Measurements from ENCODE around the gene ARIH1.
"Not testable (repeated sequence)": the region's sequence is repeated elsewhere in the genome, so short reads cannot be mapped to it uniquely, and the experiment has no call there.

ARIH1 gene

GRCh38 chr15:72473614-72474465 lies at the start of gene ARIH1:
TSS of gene ARIH1 (plus strand) at chr15:72474330. CDS start at chr15:72474640, 310 bp downstream.
- H3K4me1 ChIP-seq (ENCODE audit: control insufficient read depth in 1 of 2, insufficient read depth in 2 of 2, low read length in 2 of 2), result peaks cover 22 to 36% of the 10 kb centered on the region in 2 donors
- H3K36me3 ChIP-seq (ENCODE audit: control insufficient read depth in 1 of 2, insufficient read depth in 2 of 2, low read length in 2 of 2), result peaks cover 11 to 18% of the 10 kb centered on the region in 2 donors
- H3K27me3 ChIP-seq (ENCODE audit: low read depth, low read length), result no peaks in the 10 kb centered on the region
- H3K9me3 ChIP-seq (ENCODE audit: control insufficient read depth in 1 of 2, low read length in 2 of 2), result no peaks in the 10 kb centered on the region
- H3K27ac ChIP-seq (ENCODE audit: low read length), result peak within 1 kb of the TSS; percentile 100
- peak within 1 kb of the TSS; percentile 95 to 98 for H3K4me3 ChIP-seq (ENCODE audit: low read depth in 1 of 2, low read length in 2 of 2)

- H3K4me3 ChIP-seq (ENCODE audit: low read depth in 1 of 2, low read length in 2 of 2), result no peak overlapping the region
- H3K27ac ChIP-seq (ENCODE audit: low read length), result no peak overlapping the region
- peaks cover 0 to 4% of the 10 kb centered on the region in 2 donors for H3K9me3 ChIP-seq (ENCODE audit: control insufficient read depth in 1 of 2, low read length in 2 of 2)
- no peaks in the 10 kb centered on the region for H3K4me1 ChIP-seq (ENCODE audit: control insufficient read depth in 1 of 2, insufficient read depth in 2 of 2, low read length in 2 of 2)
- no peaks in the 10 kb centered on the region for H3K36me3 ChIP-seq (ENCODE audit: control insufficient read depth in 1 of 2, insufficient read depth in 2 of 2, low read length in 2 of 2)
- no peaks in the 10 kb centered on the region for H3K27me3 ChIP-seq (ENCODE audit: low read depth, low read length)
These were observed 47.4 kb upstream of the ARIH1 start for GRCh38 chr15:72426753-72427152.

DNA sequence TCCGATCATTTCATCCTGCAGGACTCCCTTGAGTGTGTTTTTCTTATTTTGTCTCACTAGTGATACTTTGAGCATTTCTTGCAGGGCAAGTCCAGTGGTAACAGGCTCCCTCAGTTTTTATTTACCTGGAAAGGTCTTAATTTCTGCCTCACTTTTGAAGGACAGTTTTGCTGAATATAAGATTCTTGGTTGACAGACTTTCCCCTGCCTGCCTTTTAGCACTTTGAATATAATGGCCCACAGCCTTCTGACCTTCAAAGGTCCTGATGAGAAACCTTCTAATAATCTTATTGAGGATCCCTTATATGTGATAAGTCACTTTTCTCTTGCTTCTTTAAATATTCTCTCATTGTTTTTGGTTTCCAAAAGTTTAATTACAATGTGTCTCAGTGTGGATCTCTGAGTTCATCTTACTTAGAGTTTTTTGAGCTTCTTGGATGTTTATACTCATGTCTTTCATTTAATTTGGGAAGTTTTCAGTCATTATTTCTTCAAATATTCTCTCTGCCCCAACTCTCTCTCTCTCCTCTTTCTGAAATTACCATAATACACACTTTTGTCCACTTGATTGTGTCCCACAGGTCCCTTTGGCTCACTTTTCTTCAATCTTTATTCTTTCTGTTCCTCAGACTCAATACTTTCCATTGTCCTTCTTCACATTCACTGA lies 36.3 kb upstream of the ARIH1 start:
- Histone ChIP-seq H3K27me3 (ENCODE audit: low read depth, low read length) (no peaks in the 10 kb centered on the region), H3K4me3 (ENCODE audit: low read depth in 1 of 2, low read length in 2 of 2) (no peak overlapping the region), H3K9me3 (ENCODE audit: control insufficient read depth in 1 of 2, low read length in 2 of 2) (peaks cover 10 to 17% of the 10 kb centered on the region in 2 donors), H3K36me3 (ENCODE audit: control insufficient read depth in 1 of 2, insufficient read depth in 2 of 2, low read length in 2 of 2) (no peaks in the 10 kb centered on the region), H3K27ac (ENCODE audit: low read length) (no peak overlapping the region), H3K4me1 (ENCODE audit: control insufficient read depth in 1 of 2, insufficient read depth in 2 of 2, low read length in 2 of 2) (no peaks in the 10 kb centered on the region)

- H3K27me3 ChIP-seq (ENCODE audit: low read depth, low read length); H3K9me3 ChIP-seq (ENCODE audit: control insufficient read depth in 1 of 2, low read length in 2 of 2); H3K4me1 ChIP-seq (ENCODE audit: control insufficient read depth in 1 of 2, insufficient read depth in 2 of 2, low read length in 2 of 2); H3K4me3 ChIP-seq (ENCODE audit: low read depth in 1 of 2, low read length in 2 of 2); H3K27ac ChIP-seq (ENCODE audit: low read length); H3K36me3 ChIP-seq (ENCODE audit: control insufficient read depth in 1 of 2, insufficient read depth in 2 of 2, low read length in 2 of 2): not testable (repeated sequence)
These were observed 31.3 kb upstream of the ARIH1 start for GRCh38 chr15:72442848-72443247.

DNA sequence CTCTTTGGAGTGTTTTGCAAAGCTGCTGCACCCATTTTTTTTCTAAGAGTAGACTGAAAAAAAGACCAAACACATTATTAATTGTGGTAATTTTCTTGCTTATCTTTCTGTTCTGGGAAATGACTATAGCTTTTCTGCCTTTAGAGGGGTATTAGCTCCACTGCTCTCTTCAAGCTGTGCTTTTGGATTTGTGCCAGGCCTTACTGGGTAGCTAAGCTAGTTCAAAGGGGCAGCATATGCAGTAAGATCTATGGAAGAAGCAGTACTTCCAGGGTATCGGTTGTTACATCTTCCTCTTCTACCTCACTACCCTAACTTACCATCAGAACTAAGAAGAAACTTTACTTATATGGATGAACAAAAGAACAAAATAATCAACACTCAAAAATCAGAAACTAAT lies 28.7 kb upstream of the ARIH1 start:
- Histone ChIP-seq H3K9me3 (ENCODE audit: control insufficient read depth in 1 of 2, low read length in 2 of 2) (no peaks in the 10 kb centered on the region), H3K27me3 (ENCODE audit: low read depth, low read length) (no peaks in the 10 kb centered on the region), H3K4me3 (ENCODE audit: low read depth in 1 of 2, low read length in 2 of 2) (no peak overlapping the region), H3K4me1 (ENCODE audit: control insufficient read depth in 1 of 2, insufficient read depth in 2 of 2, low read length in 2 of 2) (no peaks in the 10 kb centered on the region), H3K27ac (ENCODE audit: low read length) (no peak overlapping the region), H3K36me3 (ENCODE audit: control insufficient read depth in 1 of 2, insufficient read depth in 2 of 2, low read length in 2 of 2) (no peaks in the 10 kb centered on the region)

DNA sequence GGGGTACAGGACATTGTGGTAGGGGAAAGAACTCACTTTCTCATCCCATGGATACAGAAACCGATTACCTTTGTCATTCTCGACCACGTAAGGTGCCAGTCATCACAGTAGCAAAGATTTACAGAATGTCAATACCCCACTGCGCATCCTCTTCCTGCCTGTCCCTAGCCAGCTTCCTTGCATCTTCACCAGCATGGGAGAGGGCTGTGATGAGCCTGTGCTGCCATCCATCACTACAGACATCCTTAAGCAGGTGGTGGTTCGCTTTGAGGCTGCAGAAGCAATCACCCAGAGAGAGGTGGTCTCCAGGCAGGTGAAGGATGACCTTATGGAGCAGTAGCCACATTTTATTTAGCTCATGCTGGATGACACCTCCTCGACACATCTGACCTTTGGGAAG lies 23.3 kb upstream of the ARIH1 start:
- no peaks in the 10 kb centered on the region for H3K36me3 ChIP-seq (ENCODE audit: control insufficient read depth in 1 of 2, insufficient read depth in 2 of 2, low read length in 2 of 2)
- no peak overlapping the region for H3K4me3 ChIP-seq (ENCODE audit: low read depth in 1 of 2, low read length in 2 of 2)
- H3K27ac ChIP-seq (ENCODE audit: low read length), result no peak overlapping the region
- no peaks in the 10 kb centered on the region for H3K4me1 ChIP-seq (ENCODE audit: control insufficient read depth in 1 of 2, insufficient read depth in 2 of 2, low read length in 2 of 2)
- no peaks in the 10 kb centered on the region for H3K9me3 ChIP-seq (ENCODE audit: control insufficient read depth in 1 of 2, low read length in 2 of 2)
- no peaks in the 10 kb centered on the region for H3K27me3 ChIP-seq (ENCODE audit: low read depth, low read length)

DNA sequence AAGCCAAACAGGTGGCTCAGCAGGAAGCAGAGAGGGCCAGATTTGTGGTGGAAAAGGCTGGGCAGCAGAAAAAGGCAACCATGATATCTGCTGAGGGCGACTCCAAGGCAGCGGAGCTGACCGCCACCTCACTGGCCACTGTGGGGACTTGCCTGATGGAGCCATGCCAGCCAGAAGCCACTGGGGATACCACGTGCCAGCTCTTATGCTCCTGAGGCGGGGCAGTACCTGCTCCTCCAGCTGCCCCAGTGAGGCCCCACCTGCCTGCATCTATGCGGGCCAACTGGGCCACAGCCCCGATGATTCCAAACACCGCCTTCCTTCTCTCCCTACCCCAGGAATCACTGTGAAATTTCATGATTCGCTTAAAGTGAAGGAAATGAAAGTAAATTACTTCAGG lies 22.9 kb upstream of the ARIH1 start:
- no peaks in the 10 kb centered on the region for H3K4me1 ChIP-seq (ENCODE audit: control insufficient read depth in 1 of 2, insufficient read depth in 2 of 2, low read length in 2 of 2)
- H3K27me3 ChIP-seq (ENCODE audit: low read depth, low read length), result no peaks in the 10 kb centered on the region
- H3K36me3 ChIP-seq (ENCODE audit: control insufficient read depth in 1 of 2, insufficient read depth in 2 of 2, low read length in 2 of 2), result no peaks in the 10 kb centered on the region
- H3K27ac ChIP-seq (ENCODE audit: low read length), result no peak overlapping the region
- H3K4me3 ChIP-seq (ENCODE audit: low read depth in 1 of 2, low read length in 2 of 2), result no peak overlapping the region
- H3K9me3 ChIP-seq (ENCODE audit: control insufficient read depth in 1 of 2, low read length in 2 of 2), result no peaks in the 10 kb centered on the region

DNA sequence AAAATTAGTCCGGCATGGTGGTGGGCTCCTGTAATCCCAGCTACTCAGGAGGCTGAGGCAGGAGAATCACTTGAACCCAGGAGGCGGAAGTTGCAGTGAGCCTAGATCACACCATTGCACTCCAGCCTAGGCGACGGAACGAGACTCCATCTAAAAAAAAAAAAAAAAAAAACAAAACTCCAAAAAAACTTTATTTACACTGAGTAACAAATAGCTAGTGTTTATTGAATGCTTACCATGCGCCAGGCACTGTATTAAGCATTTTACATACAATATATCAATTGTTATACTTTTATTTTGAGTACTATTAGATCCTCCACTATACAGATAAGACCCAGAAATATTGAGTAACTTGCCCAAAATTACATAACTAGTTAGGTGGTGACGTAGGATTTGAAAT lies 17.4 kb upstream of the ARIH1 start:
- Histone ChIP-seq H3K36me3 (ENCODE audit: control insufficient read depth in 1 of 2, insufficient read depth in 2 of 2, low read length in 2 of 2) (no peaks in the 10 kb centered on the region), H3K4me3 (ENCODE audit: low read depth in 1 of 2, low read length in 2 of 2) (no peak overlapping the region), H3K9me3 (ENCODE audit: control insufficient read depth in 1 of 2, low read length in 2 of 2) (no peaks in the 10 kb centered on the region), H3K27ac (ENCODE audit: low read length) (no peak overlapping the region), H3K4me1 (ENCODE audit: control insufficient read depth in 1 of 2, insufficient read depth in 2 of 2, low read length in 2 of 2) (peaks cover 0 to 3% of the 10 kb centered on the region in 2 donors), H3K27me3 (ENCODE audit: low read depth, low read length) (no peaks in the 10 kb centered on the region)

- Histone ChIP-seq H3K36me3 (ENCODE audit: control insufficient read depth in 1 of 2, insufficient read depth in 2 of 2, low read length in 2 of 2) (no peaks in the 10 kb centered on the region), H3K27ac (ENCODE audit: low read length) (no peak overlapping the region), H3K4me1 (ENCODE audit: control insufficient read depth in 1 of 2, insufficient read depth in 2 of 2, low read length in 2 of 2) (peaks cover 0 to 3% of the 10 kb centered on the region in 2 donors), H3K4me3 (ENCODE audit: low read depth in 1 of 2, low read length in 2 of 2) (no peak overlapping the region), H3K27me3 (ENCODE audit: low read depth, low read length) (no peaks in the 10 kb centered on the region), H3K9me3 (ENCODE audit: control insufficient read depth in 1 of 2, low read length in 2 of 2) (no peaks in the 10 kb centered on the region)
These were observed 13.7 kb upstream of the ARIH1 start for GRCh38 chr15:72460402-72460801.

GRCh38 chr15:72463702-72464101 lies 10.4 kb upstream of the ARIH1 start:
- no peak overlapping the region for H3K4me3 ChIP-seq (ENCODE audit: low read depth in 1 of 2, low read length in 2 of 2)
- H3K4me1 ChIP-seq (ENCODE audit: control insufficient read depth in 1 of 2, insufficient read depth in 2 of 2, low read length in 2 of 2), result peaks cover 0 to 3% of the 10 kb centered on the region in 2 donors
- H3K36me3 ChIP-seq (ENCODE audit: control insufficient read depth in 1 of 2, insufficient read depth in 2 of 2, low read length in 2 of 2), result no peaks in the 10 kb centered on the region
- no peaks in the 10 kb centered on the region for H3K27me3 ChIP-seq (ENCODE audit: low read depth, low read length)
- no peak overlapping the region for H3K27ac ChIP-seq (ENCODE audit: low read length)
- no peaks in the 10 kb centered on the region for H3K9me3 ChIP-seq (ENCODE audit: control insufficient read depth in 1 of 2, low read length in 2 of 2)

GRCh38 chr15:72464251-72464650 lies 9.9 kb upstream of the ARIH1 start:
- Histone ChIP-seq H3K27me3 (ENCODE audit: low read depth, low read length) (no peaks in the 10 kb centered on the region), H3K4me3 (ENCODE audit: low read depth in 1 of 2, low read length in 2 of 2) (no peak overlapping the region), H3K36me3 (ENCODE audit: control insufficient read depth in 1 of 2, insufficient read depth in 2 of 2, low read length in 2 of 2) (no peaks in the 10 kb centered on the region), H3K27ac (ENCODE audit: low read length) (no peak overlapping the region), H3K9me3 (ENCODE audit: control insufficient read depth in 1 of 2, low read length in 2 of 2) (no peaks in the 10 kb centered on the region), H3K4me1 (ENCODE audit: control insufficient read depth in 1 of 2, insufficient read depth in 2 of 2, low read length in 2 of 2) (peaks cover 0 to 3% of the 10 kb centered on the region in 2 donors)

Measured in muscle layer of duodenum (tissue), 2 donors.